Uterus (tissue), 2 donors: ENCODE data around the gene SH3RF3.

Experiments
- CTCF ChIP-seq, 4 experiments: fragments of 200-600 bp in 2 of 4; fragments of 450-650 bp in 2 of 4; sonication (generic) in 2 of 4; IDR thresholded peaks; one replicate each; pipeline ENCODE4 v1.5.1; 2016 to 2019; ENCODE audit warnings: antibody characterized with exemption in 4 of 4, mild to moderate bottlenecking in 2 of 4, moderate library complexity in 1 of 4
- POLR2A ChIP-seq, 2 donors: fragments of 450-650 bp; IDR thresholded peaks; one replicate each; pipeline ENCODE4 v1.6.1; 2016; ENCODE audit warnings: antibody characterized with exemption in 2 of 2, mild to moderate bottlenecking in 1 of 2, moderate library complexity in 1 of 2

GRCh38 chr2:109098251-109098920 is 30.6 kb upstream of the SH3RF3 start:
- TF ChIP-seq CTCF (IDR thresholded peaks at IDR 0.05) (no peak), POLR2A (IDR thresholded peaks at IDR 0.05) (no peak)
